HG03039 (cell line): ENCODE measurements around the gene TMEM178B.
"Not testable (repeated sequence)": the region's sequence is repeated elsewhere in the genome, so short reads cannot be mapped to it uniquely, and the experiment has no call there.

Experiments used
- ATAC-seq: cut with Tn5 transposase; IDR thresholded peaks from one replicate; pipeline ENCODE4 v1.9.1; 2021; ENCODE audit warnings: mild to moderate bottlenecking, moderate library complexity; ENCODE audit not compliant: unreplicated experiment

The TMEM178B gene

DNA sequence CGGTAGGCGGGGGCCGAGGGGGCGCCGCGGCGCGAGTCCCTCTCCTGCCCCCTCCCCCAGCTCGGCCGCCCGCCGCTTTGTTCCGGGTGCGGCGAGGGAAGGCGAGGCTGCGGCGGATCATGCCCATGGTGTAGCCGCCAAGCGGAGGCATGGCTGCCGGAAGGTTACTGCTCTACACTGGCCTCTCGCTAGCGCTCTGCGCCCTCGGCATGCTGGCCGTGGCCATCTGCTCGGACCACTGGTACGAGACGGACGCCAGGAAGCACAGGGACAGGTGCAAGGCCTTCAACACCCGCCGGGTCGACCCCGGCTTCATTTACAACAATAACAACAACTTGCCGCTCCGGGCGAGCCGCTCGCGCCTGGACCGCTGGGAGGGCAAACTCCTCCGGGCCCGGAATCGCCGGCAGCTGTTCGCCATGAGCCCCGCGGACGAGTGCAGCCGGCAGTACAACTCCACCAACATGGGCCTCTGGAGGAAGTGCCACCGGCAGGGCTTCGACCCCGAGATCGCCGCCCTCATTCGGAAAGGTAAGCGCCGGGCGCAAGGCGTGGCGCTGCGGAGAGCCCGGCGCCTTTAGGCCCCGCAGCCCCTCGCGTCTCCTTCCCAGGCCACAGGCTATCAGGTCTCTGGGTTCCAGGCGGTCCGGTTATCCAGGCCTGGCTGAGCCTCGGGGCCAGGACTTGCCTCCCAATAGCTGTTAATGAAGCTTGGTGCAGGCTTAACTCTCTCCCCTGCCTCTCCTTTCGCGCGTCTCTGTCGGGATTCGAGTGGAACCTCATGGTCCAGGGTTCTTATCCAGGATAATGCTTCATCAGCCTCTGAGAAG lies 513 bp downstream of the TMEM178B start:
- ATAC-seq: no peak

DNA sequence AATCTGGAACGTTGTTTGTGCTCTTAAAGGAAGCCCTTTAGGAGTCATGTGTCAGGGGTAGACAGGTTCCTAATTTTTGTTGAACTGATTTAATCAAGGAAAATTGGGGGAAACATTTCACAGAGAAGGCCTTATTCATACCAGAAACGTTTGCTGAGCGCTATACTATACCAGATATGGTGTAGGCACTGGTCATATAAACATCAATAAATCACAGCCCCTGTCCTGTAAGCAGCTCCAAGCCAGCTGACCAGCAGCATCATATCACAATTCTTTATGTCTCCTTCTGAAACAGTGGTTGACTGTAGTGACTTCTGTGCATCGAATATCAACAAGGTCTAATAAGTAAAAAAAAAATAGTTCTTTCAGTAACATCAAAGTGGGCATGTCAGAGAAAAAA lies 1.1 kb downstream of the TMEM178B start:
- ATAC-seq: no peak

DNA sequence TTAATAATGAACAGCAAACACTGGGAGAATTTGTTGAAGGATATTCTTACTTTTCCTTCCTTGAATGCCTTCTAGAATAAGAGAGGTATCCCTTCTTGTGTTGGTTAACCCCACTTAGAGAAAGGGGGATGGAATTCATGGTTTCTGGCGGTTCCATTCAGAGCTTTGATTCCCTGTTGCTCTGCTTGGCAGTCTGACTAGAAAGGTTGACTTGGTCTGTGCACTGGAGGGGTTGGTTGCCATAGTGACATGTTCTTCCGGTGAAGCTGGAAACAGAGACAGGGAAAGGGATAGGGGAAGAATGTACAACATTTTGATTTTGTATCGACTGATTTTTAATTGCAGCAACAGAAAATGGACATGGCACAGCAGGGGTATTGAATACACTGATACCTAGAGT lies 2.5 kb downstream of the TMEM178B start:
- no peak for ATAC-seq

DNA sequence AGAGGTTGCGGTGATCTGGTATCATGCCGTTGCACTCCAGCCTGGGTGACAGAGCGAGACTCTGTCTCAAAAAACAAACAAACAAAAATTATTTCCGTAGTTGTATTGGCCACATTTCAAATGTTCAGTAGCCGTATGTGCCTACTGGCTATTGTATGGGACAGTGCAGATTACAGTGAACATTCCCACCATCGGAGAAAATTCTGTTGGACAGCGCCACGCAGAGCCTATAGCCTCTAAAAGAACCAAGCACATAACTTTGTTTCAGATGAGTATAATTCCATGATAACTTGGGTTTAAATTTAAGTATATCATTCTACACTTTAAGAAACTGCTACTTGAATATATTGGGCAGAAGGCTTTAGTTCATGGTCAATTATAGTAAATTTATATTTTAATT lies 5.4 kb downstream of the TMEM178B start:
- no peak for ATAC-seq

DNA sequence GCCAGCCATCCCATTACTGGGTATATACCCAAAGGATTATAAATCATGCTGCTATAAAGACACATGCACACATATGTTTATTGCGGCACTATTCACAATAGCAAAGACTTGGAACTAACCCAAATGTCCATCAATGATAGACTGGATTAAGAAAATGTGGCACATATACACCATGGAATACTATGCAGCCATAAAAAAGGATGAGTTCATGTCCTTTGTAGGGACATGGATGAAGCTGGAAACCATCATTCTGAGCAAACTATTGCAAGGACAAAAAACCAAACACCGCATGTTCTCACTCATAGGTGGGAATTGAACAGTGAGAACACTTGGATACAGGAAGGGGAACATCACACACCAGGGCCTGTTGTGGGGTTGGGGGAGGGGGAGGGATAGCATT lies 15.6 kb downstream of the TMEM178B start:
- not testable (repeated sequence) for ATAC-seq

DNA sequence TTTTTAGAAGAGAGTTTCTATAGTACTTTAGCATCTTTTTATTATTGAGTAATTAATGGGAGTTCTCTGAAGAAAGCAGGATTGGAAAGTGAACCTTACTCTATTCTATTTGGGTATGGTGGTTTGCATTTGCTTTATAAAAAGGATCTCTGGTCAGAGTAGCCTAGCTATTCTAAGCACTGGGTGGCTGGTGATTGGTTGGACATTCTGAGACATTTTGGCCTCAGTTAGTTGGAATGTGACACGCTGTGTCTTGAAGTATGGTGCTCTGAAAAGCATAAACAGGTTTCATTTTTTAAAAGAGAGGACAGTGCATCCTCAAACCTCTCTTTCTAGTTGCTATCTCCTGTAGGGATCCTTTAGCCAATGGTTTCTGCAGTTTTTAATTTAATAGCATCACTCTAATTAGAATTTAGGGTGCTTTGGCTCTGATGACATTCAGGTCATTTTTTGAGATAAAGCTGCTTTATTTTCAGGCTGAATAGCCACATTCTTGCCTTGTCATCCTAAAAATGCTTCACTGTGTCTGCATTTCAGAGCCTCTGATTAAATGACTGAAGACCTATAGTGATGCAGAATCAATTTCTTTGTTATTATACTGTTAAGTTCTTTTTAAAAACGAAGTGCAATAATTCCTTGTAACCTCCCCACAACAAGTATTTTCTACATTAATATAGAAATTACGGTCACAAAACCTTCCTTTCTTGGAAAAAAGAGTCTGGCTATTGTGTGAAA lies 20.6 kb downstream of the TMEM178B start:
- no peak for ATAC-seq

DNA sequence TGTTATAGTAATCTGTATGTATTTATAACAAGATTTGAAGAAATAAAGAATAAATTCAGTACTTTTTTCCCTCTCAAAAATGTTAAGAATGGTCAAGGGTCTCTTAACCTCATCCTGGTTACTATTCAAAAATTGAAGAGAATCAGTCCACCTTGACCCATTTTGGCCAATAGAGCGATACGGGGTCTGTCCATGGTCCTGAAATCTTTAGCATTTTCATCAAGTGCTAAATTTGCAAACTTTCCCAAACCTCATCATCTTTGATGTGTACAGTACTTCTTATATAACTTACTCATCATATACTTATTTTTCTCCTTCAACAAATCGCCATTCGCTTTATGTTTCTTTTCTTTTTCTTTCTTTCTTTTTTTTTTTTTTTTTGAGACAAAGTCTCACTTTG lies 23.6 kb downstream of the TMEM178B start:
- no peak for ATAC-seq

DNA sequence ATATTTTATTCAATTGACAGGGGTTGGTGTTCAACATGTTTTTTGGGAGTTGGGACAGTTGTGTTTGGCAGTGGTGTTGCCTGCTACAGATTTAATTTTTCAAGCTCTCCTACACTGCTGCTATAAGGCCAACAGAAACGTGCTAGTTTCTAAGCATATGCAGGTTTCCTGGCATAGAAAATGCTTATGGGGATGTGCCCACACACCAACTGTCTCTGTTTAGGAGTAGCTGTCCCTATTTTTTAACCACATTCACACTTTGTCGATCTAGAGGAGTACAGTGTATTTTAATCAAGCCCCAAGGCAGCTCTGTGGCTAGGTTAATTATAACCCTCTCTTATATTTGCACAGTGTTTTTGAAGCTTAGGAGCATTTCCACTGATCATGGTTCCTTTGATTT lies 28.6 kb downstream of the TMEM178B start:
- ATAC-seq: no peak

DNA sequence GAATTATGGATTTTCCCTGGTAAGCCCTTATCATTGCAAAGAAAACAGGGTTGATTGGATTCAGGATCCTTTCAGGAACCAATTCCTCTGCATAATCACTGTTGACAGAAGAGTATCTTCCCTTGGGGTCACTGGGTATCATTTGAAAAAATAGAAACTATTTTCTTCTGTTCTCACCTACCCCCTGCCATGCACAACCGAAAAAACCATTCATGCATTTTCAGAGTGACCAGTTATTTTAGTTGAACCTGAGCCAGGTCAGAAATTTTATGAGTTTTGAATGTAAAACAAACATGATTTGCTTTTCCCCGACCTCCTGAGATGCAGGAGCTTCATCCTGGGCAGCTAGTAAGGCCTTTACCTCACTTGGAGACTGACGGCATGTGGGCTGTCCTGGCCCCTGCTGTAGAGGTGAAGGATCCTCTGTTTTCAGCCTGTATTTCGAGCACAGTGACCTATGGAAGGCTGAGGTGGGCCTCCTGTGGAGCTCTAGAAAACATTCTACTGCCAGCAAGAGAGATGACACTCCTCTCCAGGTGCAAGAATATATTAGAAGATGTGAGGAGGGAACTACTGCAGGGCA lies 30.1 kb downstream of the TMEM178B start:
- no peak for ATAC-seq

DNA sequence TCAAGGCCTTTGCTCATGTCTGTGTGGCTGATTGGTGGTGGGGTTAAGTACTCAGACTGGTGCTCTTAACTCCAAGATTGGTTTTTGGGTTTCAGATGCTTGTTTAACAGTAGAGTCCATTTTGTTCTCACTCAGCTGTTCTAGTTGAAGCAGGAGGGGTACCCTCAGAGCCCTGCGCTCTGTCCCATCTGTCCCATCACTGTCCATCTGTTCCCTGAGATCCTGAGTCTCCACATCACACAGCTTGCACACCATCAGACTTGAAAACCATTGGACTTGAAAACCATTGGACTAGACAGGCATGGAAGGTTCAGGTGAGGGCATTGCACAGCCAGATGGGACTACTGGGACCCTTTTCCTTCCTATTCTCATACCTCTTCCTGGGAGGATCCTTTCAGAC lies 39.3 kb downstream of the TMEM178B start:
- no peak for ATAC-seq

DNA sequence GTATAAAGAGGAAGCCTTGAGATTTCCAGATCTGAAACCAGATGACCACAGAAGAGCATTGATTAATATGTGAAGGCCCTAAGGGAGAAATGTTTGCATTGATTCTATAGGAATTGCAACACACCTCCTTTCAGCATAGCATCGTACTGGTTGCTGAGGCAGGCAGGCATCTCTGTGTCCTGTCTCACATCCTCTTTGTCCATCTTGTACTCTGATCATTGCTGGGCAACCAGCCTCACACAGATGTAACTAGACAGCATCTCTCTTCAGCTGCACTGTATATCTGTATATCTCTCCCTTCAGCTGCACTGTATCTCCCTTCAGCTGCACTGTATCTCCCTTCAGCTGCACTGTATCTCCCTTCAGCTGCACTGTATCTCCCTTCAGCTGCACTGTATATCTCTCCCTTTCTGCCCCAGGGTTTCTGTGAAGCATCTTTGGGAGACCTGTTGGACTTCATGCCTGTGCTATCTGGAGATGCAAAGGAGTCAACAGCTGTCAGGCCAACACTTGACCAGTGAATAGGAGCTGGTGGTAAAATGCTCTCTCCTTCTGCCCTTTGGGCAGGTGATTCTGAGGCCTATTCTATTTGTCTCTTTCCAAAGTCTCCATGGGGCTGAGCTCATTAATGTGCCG lies 40.3 kb downstream of the TMEM178B start:
- ATAC-seq: no peak

DNA sequence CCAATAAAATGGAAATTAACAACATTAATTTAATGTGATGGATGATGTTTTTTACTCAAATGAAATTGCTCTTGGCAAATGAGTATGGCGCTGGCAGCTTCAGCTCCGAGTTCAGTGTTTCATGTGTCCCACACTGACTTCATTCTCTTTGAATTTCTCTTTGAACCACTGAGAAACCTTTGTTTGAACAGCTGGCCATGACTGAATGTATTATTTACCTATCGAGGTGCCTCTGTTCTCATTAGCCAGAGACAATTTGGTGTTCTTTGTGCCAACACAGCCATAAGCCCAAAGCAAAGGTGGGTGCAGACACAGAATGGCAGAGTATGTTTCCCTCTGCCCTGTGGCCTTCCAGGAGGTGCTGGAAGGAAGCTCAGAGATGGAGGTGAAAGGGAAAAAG lies 42.1 kb downstream of the TMEM178B start:
- no peak for ATAC-seq

DNA sequence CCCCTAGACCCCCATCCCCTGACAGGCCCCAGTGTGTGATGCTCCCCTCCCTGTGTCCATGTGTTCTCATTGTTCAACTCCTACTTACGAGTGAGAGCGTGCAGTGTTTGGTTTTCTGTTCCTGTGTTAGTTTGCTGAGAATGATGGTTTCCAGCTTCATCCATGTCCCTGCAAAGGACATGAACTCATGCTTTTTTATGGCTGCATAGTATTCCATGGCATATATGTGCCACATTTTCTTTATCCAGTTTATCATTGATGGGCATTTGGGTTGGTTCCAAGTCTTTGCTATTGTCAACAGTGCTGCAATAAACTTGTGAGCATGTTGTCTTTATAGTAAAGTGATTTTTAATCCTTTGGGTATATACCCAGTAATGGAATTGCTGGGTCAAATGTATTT lies 42.8 kb downstream of the TMEM178B start:
- ATAC-seq: not testable (repeated sequence)

DNA sequence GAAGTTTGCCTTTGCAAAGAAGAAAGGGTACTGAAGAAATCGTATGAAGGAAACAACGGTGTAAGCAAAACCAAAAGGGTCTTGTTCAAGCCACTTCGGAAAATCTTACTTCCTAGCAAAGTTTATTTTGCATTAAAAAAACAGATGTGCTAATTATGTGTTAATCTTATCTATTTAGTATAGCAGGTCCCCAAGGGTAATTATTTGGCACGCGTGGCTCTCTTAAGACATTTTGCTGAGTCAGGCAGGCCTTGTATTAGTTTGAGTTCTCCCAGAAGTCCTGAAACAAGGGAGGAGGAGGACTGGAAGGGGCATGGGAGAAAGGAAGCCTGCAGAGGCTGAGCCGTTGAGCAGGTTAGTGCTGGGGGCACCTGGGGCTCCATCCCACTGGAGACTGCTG lies 44.9 kb downstream of the TMEM178B start:
- no peak for ATAC-seq

DNA sequence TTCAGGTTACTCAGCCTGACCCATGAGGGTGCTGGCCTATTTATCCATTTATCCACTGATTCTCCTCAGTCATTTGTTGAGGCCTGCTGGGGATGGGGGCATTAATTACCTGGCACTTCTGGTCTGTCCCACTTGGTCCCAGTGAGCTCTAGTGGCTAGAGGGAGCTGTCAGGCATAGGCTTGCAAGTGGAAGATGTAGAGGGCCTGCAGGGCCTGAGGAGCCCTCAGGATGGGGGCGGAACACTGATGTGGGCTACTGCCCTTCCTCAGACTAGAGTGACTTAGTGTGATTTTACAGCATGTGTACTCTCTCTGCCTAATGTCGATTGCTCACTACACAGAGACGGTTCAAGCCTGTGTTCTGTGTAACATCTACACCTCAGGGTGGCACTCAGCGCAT lies 45.3 kb downstream of the TMEM178B start:
- ATAC-seq: no peak

DNA sequence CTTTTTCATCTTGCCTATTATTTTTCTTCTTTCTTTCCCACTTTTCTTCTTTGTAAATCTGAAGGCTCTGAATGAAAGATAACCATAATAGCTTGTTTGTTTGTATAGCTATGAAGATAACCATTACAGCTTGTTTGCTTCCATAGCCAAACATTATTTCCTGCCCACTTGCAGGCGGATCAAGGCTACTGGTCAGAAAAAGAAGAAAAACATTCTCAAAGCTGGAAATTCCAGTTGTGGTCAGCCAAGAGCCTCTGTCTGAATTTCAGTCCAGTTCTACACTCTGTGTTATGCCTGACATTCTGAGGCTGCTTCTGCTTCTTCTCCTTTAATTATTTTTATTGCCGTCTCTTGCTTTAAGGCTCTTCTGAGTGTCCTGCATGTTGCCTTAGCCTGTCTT lies 48.9 kb downstream of the TMEM178B start:
- ATAC-seq: no peak

DNA sequence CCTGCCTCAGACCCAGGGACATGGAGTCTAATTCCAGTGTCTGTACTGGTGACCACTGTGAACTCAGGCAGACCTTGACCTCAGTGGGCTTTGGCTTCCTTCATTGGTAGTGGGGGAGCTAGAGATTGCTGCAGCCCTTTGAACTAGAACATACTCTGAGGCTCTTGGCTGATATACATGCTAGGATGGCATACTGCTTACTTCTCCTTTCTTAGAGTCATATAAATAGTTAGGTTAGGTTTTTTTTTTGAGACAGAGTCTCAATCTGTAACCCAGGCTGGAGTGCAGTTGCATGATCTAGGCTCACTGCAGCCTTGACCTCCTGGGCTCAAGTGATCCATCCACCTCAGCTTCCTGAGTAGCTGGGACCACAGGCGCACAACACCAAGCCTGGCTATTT lies 49.7 kb downstream of the TMEM178B start:
- ATAC-seq: no peak

DNA sequence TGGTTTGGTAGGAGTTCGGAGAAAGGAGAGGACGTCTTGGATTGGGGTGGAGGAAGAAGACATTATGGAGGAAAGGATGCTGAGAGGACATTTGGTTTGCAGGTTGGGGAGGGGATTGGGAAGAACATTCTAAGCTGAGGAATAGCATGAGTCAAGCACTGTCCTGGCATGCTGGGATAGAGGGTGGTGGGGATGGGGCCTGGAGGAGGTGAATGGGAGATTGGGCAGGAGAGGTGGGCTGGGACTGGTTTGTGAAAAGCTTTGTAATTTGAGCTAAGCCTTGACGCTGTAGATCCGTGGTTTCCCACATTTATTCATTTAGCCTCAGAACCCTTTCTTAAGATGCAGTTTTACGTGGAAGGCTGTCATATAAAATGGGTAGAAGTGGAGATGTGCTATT lies 52.2 kb downstream of the TMEM178B start:
- no peak for ATAC-seq

DNA sequence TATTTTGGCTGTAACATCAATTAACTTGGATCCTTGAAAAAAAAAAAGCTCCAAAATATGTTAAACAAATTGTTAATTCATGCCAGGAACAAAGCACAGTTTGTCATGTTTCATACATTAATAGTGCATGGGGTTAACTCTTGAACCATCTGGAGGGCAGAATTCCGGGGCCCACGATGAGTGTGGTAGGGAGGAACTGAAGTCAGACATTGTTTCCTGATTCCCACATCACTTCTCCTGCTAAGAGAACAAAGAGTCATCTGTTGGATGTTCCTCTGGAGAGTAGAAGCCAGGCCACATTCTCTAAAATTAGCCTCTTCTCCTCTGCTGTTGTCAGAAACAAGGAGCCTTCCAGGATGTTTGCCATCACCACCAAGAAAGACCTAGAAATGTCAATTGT lies 54.6 kb downstream of the TMEM178B start:
- ATAC-seq: no peak

DNA sequence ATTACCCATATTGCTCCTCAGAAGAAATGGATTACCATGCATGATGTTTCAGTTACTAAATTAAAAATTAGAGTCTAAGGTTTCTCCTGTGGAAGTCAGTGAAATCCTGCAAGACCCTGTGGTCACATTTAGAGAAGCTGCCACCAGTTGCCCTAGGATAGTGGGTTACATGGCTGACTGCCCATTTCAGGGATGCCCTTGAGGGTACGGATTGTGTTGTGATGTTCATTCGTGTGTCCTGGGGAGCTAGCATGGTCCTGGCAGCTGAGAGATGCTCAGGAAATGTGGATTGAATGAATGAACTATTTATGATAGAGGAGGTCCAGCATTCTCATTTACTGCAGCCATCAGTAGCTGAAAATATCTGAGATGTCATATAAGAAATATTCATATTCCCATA lies 55.1 kb downstream of the TMEM178B start:
- no peak for ATAC-seq

DNA sequence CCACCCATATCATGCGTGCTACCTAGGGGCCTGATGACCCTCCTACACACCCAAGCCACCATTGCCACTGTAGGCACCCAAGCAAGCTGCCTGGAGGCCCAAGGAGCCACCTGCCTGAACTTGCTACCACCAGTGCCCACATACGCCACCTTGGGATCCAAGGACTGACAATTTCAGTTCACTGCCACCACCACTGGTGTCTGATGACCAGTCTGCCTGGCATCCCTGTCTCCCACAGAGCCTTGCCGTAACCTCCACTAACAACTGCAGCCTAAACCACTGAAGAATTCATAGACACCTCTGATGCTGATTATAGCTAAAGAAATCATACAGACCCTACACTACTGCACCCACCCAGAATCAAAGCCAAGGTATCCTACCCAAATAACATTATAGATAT lies 58.8 kb downstream of the TMEM178B start:
- no peak for ATAC-seq

DNA sequence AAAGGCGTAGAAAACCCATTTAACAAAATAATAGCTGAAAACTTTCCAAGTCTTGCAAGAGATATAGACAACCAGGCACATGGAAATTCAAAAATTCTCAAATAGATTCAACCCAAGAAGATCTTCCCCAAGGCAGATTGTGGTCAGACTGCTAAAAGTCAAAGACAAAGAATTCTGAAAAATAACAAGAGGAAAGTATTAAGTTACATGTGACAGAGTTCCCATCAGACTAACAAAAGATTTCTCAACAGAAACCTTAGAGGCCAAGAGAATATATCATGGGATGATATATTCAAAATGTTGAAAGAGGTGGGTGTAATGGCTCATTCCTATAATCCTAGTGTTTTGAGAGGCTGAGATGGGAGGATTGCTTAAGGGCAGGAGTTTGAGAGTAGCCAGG lies 59.8 kb downstream of the TMEM178B start:
- ATAC-seq: no peak
